HG03103 (cell line): ENCODE measurements around the gene RNF145.

ENCODE experiments used
- ATAC-seq: cut with Tn5 transposase; IDR thresholded peaks from one replicate; pipeline ENCODE4 v1.9.1; 2021; ENCODE audit warnings: low read depth; ENCODE audit not compliant: unreplicated experiment

RNF145 gene

DNA sequence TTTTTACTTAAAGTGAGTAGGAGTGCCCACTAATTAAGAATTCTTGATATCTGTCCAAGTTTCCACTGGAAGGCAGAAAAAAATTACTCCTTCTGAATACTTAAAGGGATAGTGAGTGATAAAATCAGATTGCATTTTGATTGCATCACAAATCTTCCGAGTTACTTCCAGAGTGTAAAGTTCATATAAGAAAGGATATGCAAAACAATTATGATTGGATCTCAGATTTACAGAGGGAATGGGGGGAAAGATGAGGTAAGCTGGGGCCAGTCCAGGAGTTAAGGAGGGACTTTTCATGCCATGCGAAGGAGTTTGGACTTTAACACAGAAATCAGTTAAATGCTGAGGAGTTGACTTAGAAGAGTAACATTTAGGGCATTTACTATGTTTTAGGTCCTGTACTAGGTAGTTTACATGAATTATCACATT is 9.3 kb upstream of the RNF145 start:
- ATAC-seq: no peak

DNA sequence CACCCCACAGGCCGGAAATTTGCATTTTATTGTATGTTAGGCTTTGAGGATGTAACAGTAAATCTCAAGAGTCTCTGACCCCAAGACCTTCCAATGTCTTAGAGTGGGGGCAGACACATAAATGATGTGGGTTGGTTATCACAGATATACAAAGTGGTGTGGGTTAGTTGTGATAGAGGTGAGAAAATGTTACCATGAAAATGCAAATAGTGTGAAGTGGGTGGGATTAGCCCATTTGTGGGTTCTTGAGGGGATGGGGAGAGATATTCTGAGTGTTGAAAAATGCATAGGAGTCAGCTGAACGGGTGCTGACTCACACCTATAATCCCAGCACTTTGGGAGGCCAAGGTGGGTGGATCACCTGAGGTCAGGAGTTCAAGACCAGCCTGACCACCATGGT is 7.9 kb upstream of the RNF145 start:
- ATAC-seq: no peak

DNA sequence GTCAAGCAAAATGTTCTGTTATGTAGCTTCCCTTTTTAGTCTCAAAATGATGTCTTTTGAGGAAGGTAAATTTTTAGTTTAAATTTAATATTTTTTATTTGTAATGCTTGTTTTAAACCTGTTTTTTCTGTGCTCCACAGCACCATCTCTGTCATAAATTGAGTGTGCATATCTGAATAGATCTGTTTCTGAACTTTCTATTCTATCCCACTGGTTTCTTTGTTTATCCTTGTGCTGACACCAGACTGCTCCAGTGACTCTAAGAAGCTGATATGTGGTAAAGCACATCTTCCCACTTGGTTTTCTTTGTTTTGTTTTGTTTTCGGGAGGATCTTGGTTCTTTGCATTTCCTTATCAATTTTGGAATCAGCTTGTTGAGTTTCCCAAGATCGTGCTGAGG is 7.1 kb upstream of the RNF145 start:
- no peak for ATAC-seq

DNA sequence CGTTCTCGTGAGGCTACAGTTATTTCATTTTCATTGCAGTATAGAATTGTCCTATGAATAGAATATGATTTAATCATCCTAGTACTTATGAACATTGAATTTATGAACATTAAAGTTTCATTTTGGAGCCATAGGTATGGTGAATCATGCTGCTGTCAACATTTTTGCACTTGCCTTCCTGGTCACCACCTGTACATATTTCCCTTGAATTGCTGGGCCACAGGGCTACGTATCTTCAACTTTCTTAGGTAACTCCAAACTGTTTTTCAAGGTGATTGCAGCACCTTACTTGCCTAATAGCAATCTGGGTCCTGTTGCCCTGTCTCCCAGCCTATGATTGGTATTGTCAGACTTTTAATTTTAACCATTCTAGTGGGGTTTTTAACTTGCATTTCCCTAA is 6.5 kb upstream of the RNF145 start:
- no peak for ATAC-seq

DNA sequence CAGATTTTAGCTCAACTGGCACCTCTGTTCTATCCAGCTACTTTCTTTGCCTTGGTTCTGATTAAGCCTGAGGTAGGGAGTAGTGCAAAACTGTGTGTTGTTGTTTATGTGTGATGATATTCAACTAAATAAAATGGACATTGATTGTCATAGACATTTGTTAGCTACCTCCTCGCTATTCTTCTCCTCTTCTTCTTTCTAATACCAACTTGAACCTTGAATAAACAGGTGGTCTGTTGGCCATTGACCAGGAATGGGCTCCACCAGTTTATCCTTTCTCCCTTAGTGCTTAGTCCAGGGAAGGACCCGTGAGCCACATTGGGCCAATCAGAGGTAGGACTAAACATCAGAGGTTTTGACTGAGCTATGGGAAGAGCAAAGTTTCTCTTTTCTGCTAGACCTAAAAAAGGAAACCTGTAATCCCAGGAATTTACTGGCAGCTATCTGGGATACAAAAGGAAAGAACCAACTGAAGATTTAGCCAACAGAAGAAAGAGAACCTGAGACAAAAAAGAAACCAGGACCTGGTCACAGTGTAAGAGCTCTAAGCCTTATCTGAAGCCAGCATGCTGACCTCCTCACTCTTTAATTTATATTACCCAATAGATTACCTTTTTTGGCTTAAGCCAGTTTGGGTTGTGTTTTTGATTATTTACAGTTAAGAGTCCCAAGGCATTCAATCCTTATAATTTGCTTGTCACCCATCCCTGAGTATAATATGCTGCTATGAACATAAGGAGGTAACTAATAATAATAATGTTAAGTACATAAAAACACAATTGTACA is 5.3 kb upstream of the RNF145 start:
- no peak for ATAC-seq

DNA sequence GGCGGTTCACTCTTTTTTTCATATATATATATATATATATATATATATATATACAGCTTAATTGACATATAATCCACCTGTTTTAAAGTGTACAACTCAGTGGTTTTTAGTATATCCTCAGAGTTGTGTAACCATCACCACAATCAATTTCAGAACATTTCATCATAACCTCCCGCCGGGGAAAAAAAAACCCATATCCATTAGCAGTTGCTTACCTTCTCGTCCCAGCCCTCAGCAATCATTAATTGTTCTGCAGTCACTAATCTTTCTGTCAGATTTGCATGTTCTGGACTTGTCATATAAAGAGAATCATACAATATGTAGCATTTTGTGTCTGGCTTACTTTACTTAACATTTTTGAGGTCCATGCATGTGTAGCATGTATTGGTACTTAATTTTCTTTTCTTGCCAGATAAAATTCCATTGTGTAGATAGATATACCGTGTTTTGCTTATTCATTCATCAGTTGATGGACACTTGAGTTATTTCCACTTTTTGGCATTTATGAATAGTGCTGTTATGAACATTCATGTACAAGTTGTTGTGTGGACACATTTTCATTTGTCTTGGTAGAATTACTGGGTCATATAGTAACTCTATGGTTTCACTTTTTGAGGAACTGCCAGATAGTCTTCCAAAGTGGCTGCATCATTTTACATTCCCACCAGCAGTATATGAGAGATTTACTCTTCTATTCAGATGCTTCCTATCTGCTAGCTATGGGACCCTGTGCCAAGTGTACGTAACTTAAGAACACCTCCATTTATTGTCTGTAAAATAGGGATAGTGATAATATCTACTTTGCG is 3.5 kb upstream of the RNF145 start:
- ATAC-seq: no peak

DNA sequence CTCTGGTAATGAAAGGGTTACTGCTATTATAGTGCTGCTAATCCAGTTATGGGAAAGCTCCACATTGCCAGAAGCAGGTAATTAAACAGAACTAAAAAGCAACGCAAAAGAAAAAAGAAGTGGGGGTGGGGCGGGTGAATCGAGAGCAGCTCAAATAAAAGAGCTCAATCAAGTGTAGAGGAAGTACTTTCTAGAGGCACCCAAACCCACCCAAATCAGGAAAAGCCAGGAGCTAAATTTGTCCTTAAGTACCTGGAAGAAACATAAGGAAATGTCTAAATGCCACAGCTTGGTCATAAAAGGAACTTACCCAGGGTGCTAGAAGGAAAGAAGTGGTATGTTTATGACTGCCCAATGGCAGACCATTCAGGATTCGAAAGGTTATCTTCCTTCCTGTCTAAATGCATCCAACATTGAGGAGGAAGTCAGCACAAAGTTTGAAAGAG is 2.4 kb upstream of the RNF145 start:
- ATAC-seq: no peak

DNA sequence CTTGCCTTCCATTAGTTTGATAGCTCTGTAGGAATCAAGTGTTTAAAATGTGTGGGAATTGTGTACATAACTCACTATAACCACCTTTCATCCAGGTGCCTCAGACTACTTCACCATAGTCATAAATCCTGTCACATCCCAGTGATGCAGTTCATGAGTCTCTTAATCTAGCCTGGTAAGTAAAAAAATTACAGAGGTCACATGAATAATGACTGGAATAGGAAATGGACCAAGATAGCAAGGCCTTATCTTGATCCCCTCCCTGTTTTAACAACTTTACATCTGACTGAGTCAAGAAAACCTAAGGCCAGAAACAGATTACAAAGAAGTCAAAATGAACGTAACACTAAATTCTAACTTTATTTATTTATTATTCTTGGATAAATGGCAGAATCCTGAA is 1.5 kb upstream of the RNF145 start:
- no peak for ATAC-seq

DNA sequence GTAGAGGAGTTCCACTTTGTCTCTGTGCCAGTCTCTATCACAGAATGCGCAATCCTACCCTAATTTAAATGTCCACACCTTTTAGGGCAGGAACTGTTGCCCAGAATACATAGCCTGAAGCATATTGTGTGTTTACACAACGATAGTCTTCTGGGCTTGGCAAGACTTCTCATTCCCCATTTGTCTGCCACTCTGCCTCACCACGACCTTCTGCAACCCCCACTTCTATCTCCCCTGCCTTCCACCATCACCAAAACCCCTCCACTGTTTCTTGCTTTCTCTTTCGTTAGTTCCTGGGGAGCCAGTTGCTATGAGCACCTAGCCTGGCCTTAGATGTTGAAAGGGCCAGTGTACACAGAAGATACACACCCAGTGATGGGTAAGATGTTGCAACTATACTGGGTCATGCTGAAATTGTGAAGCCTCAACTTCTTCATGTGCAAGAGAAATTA is 883 bp upstream of the RNF145 start:
- ATAC-seq: no peak

DNA sequence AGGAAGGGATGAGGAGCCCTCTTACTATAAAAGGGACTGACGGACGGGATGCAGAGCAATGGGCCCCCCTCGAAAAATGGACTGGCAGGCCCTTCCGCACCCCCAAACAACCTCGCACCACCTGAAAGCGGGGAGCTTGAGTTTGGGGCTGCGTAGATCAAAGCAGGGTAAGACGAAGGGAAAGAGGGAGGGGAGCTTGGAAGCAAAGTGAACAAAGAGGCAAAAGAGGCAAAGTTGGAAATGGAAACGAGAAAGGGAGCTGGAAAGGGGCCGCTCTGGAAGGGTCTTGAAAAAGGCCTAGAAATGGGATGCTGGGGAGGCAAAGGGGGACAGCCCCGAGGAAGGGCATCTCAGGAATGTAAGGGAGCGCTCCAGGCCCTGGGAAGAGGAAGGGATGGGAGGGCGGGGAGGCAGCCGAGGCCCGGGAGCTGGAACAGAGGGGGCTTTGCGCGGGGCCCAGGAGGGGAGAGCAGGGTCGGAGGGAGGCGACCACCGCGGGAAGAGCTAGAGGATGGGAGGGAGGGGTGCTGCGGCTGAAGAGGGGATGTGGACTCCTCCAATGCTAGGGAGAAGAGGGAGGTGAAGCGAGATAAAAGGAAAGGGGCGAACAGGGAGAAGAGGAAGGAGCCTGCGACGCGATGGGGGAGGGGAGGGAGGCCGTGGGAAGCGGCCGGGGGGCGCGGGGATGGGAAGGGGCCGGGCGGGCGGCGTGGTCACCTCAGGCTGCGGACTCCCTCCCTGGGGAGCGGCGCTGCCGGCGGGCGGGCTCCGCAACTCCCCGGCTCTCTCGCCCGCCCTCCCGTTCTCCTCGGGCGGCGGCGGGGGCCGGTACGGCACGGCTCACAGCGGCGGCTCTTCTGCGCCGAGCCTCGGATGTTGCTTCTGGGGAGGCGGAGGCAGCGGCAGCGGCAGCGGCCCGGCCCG is 577 bp downstream of the RNF145 start:
- ATAC-seq: peak; percentile 2

DNA sequence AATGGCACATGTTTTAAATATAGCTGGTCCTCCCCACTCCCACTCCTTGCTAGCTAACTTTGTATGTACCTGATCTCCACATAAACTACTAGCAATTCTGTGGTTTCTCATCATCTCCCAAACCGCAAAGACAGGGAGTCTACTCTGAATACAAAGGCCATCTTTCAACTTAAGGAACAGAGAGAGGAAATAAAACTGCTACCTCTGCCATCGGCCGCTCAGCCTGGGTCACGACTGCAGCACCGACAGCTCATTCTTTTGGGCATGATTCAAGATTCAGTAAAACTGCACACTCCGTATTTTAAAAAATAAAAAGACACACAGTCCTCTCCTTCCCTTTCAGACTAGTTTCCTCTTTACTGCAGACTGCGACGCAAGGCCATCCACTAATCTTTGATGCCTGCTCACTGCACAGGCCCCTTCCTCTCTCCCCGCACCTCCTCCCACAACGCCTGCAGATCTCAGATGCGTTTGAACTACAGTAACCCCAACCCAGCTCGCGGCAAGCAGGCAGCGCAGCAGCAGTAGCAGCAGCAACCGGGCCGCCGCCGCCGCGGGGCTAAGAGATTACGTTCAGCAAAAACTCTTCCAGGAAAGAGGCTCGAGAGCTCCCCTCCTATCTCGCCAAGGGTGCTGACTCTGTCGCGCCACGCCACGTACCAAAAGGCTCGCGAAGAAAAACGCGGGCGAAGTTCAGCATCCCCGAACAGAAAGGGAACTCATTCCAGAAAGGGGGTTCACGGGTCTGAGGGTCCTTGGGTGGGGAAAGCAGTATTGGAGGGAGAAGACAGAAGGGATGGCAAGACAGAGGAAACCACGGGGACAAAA is 1.5 kb downstream of the RNF145 start:
- ATAC-seq: peak; percentile 44

DNA sequence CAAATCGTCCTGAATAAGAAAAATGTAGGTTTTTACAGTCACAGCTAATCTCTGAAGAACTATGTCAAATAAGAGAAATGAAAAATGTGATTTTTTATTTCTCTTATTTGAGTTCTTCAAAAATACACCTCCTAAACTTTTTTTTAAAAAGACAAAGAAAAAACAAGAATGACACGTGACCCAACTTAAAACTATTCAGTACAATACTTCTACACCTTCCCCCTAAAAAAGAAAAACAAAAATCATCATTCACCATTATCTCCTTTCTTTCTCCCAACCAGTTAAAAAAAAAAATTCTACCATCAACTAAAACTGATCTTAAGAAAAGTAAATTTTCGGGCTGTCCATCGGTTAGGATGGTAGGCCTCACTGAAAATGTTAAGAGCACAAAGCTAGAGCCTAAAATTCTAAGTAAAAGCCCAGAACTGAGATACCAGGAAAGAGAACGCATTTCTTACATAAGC is 2.1 kb downstream of the RNF145 start:
- ATAC-seq: peak; percentile 5

DNA sequence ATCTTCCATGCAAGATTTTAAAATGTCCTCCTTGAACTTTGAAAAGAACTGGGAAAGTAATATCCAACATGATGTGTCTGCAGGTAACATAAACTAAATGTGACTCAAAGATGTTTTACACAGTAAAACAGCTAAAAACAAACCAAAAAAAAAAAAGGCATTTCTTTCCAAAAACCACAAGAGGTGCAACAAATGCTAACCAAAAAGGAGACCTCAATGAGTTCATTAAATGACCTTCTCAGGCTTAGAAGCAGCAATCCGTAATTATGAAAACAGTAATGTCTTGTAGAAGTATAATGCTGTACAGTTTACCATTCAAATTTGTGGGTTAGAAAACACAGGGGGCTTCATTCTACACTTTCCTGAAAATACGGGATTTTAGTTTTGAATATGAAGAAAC is 2.5 kb downstream of the RNF145 start:
- ATAC-seq: no peak

DNA sequence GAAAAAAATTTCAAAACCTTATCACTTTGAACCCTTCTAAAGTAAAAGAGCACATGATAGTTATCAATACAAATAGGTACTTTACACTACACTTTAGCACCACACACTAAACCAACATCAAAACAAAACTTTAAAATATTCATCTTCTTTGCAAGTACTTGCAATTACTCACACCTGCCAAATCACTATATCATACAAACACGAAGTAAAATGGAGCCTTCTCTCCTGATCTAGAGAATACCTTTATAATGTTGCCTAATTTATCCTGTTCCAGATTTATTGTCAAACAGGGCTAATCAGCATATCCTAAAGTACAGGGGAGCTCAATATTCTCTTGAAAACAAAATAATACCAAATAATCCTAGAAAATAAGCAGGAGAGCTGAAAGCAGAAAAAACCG is 3.0 kb downstream of the RNF145 start:
- ATAC-seq: no peak

DNA sequence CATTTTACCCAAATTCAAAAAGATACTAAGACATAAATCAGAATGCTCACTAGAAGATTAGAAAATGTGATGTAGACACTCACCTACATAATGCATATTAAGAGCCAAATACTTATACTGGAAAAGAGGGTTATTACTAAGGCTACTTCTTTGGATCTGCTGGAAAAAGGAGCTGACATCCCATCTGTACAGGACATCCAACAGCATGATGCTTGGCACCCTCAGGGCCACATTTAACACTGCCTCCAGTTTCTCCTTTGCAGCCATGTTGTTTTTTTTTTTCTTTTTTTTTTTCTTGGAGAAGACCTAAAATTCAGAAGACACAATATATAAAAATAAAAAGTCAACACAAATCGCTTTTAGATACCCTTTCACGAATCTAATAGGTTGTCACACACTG is 6.0 kb downstream of the RNF145 start:
- no peak for ATAC-seq

DNA sequence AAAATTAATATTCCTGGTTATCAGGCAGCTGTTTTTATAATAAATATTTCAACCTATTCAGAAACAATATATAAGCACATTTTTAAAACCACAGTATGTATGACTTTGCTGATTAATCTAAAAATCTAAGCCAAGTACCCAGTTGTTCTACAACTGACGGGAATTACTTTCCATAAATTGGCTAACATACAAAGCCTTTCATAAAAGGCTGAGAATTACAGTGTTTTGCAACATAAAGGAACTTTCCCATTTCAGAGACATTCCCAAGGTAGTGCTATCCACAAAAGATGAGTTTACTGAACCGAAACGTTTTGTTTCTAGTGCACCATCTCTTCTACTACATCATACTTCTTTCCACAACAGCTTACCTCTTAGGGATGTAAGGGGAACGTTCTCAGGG is 7.2 kb downstream of the RNF145 start:
- ATAC-seq: no peak

DNA sequence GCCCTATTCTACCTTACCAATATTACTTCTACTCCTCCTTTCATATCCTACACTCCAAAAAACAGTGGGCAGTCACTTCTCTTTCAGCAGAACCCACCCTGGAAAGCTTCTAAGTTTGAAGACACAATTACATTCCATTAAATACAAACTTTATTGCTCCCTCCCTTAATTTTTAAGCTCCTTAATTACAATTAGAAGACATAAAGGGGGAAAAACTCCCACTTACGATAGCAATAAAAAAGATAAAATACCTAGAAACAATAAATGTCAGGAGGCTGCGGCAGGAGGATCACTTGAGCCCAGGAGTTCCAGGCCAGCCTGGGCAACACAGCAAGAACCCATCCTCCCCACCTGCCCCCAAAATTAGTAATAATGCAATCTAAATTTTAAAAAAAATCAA is 9.6 kb downstream of the RNF145 start:
- ATAC-seq: no peak

DNA sequence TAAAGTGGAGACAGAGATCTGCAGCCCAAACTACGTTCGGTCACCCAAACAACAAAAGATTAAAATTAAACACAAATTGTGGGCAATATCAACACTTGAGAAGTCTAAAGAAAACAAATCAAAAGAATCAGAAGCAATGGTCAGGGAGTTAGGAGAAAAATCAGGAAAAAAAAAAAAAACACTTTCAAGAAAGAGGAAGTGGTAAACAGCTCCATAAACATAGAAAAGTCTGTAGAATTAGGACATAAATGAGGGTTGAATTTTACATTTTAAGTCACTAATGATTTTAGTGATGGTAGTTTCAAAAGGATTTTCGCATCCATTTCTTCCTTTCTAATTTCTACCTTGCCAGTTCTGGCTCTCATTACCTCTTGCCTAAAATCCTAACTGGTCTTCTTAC is 10.1 kb downstream of the RNF145 start:
- ATAC-seq: no peak

DNA sequence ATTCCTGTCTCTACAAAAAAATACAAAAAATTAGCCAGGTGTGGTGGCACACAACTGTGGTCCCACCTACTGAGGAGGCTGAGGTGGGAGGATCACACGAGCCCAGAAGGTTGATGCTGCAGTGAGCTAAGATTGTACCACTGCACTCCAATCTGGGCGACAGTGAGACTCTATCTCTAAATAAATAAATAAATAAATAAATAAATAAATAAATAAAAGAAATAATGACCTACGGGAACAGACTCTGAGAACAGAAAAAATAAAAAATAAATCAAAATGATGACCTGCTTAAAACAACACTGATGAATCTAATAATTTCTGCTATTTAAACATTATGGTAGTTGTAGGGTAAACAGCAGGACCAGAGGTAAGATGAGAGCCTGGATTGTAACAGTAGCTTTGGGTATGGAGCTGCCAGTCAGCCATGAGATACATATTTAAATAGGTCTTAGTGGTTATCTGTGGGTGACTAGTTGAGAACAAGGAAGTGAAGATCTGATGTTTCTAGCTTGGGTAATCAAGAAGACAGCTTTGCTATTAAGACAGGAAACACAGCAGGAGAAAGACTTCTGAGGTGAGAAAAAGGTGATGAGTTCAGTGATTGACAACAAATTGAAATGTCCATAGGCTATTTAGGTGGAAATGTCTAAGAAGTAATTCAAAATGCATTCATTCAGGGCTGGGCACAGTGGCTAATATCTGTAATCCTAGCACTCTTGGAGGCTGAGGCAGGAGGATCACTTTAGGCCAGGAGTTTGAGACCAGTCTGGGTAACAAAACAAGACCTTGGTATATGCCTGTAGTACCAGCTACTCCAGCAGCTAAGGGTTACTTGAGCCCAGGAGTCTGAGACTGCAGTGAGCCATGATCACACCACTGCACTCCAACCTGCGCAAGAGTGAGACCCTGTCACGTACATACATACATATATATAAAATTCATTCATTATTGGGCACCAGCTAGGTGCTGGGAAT is 11.0 kb downstream of the RNF145 start:
- ATAC-seq: peak; percentile 94
